Heart left ventricle (tissue), 13 donors: ENCODE measurements around the gene C3orf49.

Experiments used
- CTCF ChIP-seq, 12 donors: fragments of 200-600 bp; sonication (generic) in 4 of 12; IDR thresholded peaks; one replicate each; pipeline versions ENCODE4 v1.5.0 to v1.8.0; 2018 to 2022; ENCODE audit warnings: antibody characterized with exemption in 12 of 12, mild to moderate bottlenecking in 5 of 12
- POLR2A ChIP-seq, 2 donors: fragments of 450-650 bp; IDR thresholded peaks; one replicate each; pipeline ENCODE4 v1.6.1; 2017; ENCODE audit warnings: antibody characterized with exemption in 2 of 2, mild to moderate bottlenecking in 2 of 2, moderate library complexity in 2 of 2
- donor health status: ischemic (EF 13 %, LVEDD 7.1; RV severe dilation, severe dysfunction).
- donor health status: DM: no; HTN: yes; CAD: no.
- donor health status: DM: no; HTN: no; CAD: no.
- donor health status: ischemic (EF 25% LVEDD 6.9; RV normal size, moderate dysfunction).
- donor health status: ischemic (EF 25% LVEDD 5.7; RV mildly dilated, moderate dysfunction).
- donor health status: ischemic (EF 35%, LVEDD 5.7; RV mildly dilated, moderate dysfunction).
- donor health status: nonischemic (EF 11% LVEDD 7.7; RV severe dilation, severe dysfunction).
- donor health status: DM: yes; HTN: yes; CAD: no.
- donor health status: PGD.
- donor health status: ischemic (EF 29% LVEDD 5.4; RV normal size, mild dysfunction).
- donor health status: nonischemic (EF 23%, LVEDD 6.1; RV moderate dilation, normal function).

- no peak for TF ChIP-seq CTCF (IDR thresholded peaks at IDR 0.05)
- TF ChIP-seq POLR2A (IDR thresholded peaks at IDR 0.05), result no peak
These were observed 72.4 kb downstream of the C3orf49 start for GRCh38 chr3:63891518-63891917.
